Sciatic nerve (tissue), 2 donors: Measurements from ENCODE around the gene IDH3A. TPM values are rescaled to one million over a fixed set of nuclear protein-coding genes. Genes with fewer than 3 reads are reported as not detected.

Experiments used
- ATAC-seq: fragments of 200-7000 bp; cut with Tn5 transposase; one replicate; pipeline ENCODE4 v1.9.1; 2020; ENCODE audit warnings: mild to moderate bottlenecking, moderate library complexity
- DNase-seq: peaks from one replicate; pipeline ENCODE4 v3.0.0-alpha.2; 2020; ENCODE audit warnings: low spot score
- intact Hi-C: fragments of 100-400 bp; cut with DNase I; formaldehyde crosslinking; loops from one replicate; pipeline ENCODE4 v1.14.2; 2022
- total RNA-seq: library from RNA; stranded (reverse); fragmentation: NEBNext Ultra II Directional; extraction: Animal tissue kit (Norgen Biotek cat#: 25700); gene quantifications from one replicate; pipeline ENCODE4 v1.2.1, GENCODE V29; 2021
- donor health status: DM: no; HTN: no; CAD: no.
- donor health status: DM: no; HTN: no; CAD: no.

Gene IDH3A
- total RNA-seq, 1 donor from 2014 or later, result 66.9 TPM

GRCh38 chr15:78208887-78209645 is 59.9 kb downstream of the IDH3A start:
- intact Hi-C loops, result loop anchor here (1.0 kb wide), 1 partner anchor 10 kb away; no protein-coding TSS in a partner anchor
- ATAC-seq, result peak; percentile 24

DNA sequence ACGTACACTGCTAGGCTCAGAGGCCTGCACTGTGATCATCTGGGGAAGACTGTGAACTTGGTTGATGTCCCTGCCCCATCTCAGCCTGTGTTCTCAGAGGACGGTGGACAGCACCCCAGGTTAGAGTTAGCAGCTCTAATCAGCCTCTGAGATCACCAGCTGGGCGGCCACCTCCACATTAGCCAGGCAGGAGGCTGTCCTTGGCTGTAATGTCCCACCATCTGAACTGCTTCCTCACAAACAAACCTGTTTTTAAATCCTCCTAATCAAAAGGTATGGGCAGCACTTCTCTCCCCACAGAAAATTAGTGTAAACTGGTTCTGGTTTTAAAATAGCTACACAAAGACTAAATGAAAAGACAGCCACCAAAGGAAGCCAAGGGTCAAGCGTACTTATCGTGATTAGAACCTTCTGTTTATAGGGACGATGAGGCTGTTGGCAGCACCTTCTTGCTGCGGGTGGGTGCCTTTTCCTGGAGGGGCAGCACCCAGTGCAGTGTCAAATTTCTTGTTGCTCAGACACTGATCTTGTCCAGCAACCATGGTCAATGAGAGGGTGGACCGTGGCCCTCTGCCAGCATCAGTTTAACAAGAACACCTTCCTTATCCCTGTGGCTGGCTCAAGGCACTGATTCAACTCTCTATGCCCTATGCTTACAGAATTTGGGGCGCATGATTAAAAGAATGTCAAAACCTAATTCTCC is 60.6 kb downstream of the IDH3A start:
- intact Hi-C loops, result no loop called here
- DNase-seq, result peak; percentile 56
- ATAC-seq, result no peak

More at GRCh38 chr15:78208887-78209645, 59.9 kb downstream of the IDH3A start:
- peak; percentile 56 for DNase-seq

GRCh38 chr15:78210349-78210717 is 61.2 kb downstream of the IDH3A start:
- ATAC-seq (no peak), DNase-seq (peak; percentile 12)
- intact Hi-C loops, result no loop called here

GRCh38 chr15:78211189-78211921 is 62.2 kb downstream of the IDH3A start:
- intact Hi-C loops, result no loop called here
- ATAC-seq (peak; percentile 74), DNase-seq (peak; percentile 31)

DNA sequence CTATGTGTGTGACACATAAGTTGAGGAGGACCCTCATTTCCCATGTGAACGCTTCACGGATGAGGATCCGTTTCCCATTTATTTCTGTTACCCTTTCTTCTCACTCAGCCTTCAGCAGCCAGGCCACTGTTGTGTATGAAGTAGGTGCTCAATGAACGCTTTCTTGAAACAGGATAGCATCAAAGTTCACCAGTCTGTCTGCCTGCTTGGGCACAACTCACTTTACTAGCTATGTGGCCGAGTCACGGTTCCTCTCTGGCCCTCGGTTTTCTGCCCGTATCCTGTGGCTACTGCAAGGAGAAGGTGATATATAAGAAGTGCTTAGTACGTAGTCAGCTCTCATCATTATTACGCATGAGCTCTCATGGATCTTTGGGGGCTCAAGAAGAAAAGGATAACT is 62.8 kb downstream of the IDH3A start:
- DNase-seq (peak; percentile 13), ATAC-seq (no peak)
- intact Hi-C loops, result no loop called here

DNA sequence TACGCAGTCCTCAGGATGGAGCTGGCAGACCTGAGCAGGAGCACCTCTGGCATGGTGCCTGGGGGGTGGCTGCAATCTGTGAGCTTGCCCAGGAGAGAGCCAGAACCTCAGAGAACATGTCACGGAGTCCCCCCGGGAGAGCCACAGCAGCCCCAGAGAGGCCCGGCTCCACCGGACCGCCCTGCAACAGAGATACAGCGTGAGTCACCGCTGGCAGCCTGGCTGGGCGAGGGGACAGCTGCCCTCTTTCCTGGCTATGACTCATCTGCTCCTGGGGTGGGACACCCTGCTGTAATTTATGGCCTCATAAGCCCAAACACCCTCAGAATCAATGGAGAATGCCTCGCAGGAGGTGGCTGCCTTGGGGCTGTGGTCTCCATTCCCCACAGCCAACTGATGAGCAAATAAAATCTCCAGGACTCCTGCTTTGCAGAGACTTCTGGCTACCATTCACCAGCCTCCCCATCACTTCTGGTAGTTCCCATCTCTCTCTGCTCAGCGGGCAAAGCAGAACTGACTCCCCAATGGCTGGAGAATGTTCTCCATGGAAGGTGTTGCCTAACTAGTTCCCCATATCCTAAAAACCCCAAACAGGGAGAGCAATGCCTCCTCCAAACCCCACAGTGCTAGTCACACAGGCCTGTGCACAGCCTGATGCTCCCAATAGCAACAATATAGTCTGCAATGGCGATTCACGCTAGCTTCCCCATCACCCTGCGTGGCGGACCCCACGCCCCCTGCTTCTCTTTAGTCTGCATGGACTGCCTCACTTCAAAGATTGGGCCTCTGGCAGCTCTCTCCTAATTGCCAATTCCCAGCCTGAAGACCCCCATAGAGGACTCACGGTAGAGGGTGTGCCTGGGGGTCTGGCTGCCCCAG is 63.6 kb downstream of the IDH3A start:
- peak; percentile 58 for DNase-seq
- no peak for ATAC-seq
- intact Hi-C loops, result no loop called here

DNA sequence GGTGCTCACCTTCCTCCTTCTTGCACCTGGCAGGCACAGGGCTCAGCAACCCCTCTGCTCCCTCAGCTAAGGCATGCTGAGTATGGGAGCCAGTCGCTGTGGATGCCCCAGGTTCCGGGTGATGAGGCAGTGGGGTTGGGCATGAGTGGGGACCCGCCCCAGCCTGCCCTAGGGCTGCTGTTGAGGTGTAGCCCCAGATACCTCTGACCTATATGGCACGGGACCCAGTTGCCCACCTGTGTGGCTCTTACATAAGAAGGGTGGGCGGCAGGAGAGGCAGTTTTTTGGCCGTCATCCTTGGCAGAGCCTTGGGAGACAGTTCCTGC is 64.2 kb downstream of the IDH3A start:
- DNase-seq (peak; percentile 47), ATAC-seq (no peak)
- intact Hi-C loops, result no loop called here

DNA sequence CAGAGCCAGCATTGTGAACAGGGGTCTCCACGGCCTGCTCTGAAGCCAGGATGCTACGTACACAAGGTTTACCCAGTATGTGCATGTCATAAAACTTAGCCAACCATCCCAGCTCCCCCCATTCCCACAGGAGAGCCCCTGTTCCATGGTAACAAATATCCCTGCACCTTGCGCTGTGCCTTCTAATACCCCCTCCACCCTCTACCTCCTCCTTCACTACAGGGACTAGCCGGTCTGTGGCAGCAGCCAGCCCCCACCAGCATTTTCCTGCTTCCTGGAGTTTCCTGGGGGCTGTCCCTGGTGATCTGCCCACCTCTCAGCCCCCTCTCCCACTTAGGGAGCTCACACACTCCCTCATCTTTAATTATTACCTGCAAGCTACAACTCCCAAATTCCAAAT is 64.8 kb downstream of the IDH3A start:
- ATAC-seq (no peak), DNase-seq (no peak)

GRCh38 chr15:78216276-78217104 is 67.3 kb downstream of the IDH3A start:
- peak; percentile 55 for DNase-seq
- ATAC-seq, result peak; percentile 62
- intact Hi-C loops, result no loop called here

More for the DNA sequence above, 64.8 kb downstream of the IDH3A start:
- intact Hi-C loops, result no loop called here

- intact Hi-C loops, result no loop called here
- no peak for ATAC-seq
- DNase-seq, result no peak
Measured at GRCh38 chr15:78220713-78221112, 71.6 kb downstream of the IDH3A start.

Other genes starting within 250 kb of the IDH3A start
- gene TBC1D2B, start 71.7 kb upstream of the IDH3A start, total RNA-seq, result 103 TPM
- not detected for gene SH2D7, start 56.8 kb upstream of the IDH3A start, total RNA-seq
- gene CIB2, start 17.9 kb upstream of the IDH3A start, total RNA-seq, result 5.4 TPM
- gene ACSBG1, start 85.2 kb downstream of the IDH3A start, total RNA-seq, result 0.18 TPM
- gene DNAJA4, start 115.2 kb downstream of the IDH3A start, total RNA-seq, result 18.0 TPM
- gene SKIC8, start 150.2 kb downstream of the IDH3A start, total RNA-seq, result 48.2 TPM
- 28.8 TPM for gene CRABP1, start 191.0 kb downstream of the IDH3A start, total RNA-seq